ENCODE results near the gene TRPV3. TPM values are rescaled to one million over a fixed set of nuclear protein-coding genes. Genes with fewer than 3 reads are reported as not detected.

Gene TRPV3
- total and polyA plus RNA-seq, 2 donors (not counting 3 experiments of a cell fraction or from before 2014, with no cell fraction given): 0.01 TPM; not detected in 1

GRCh38 chr17:3559270-3559645 lies 1.6 kb upstream of the TRPV3 start:
- Histone ChIP-seq H3K36me3 (ENCODE audit: control insufficient read depth in 2 of 2, extremely low read depth in 1 of 2, insufficient read depth in 2 of 2, low read length in 2 of 2) (no peaks in the 10 kb centered on the region), H2AFZ (ENCODE audit: low read depth, low read length) (no peak overlapping the region), H3K27me3 (ENCODE audit: control insufficient read depth in 2 of 2, insufficient read depth in 2 of 2, low read length in 2 of 2) (no peaks in the 10 kb centered on the region), H3K79me2 (ENCODE audit: control insufficient read depth, insufficient read depth, low read length) (no peaks in the 10 kb centered on the region), H3K27ac (ENCODE audit: insufficient read depth, low read depth, low read length) (no peak overlapping the region), H3K4me3 (replicated peaks in 1 of 3; ENCODE audit: insufficient read depth in 1 of 3, low read depth in 1 of 3, low read length in 3 of 3) (no peak overlapping the region), H3K4me2 (ENCODE audit: insufficient read depth, low read length) (no peak overlapping the region), H4K20me1 (replicated peaks; ENCODE audit: control insufficient read depth, extremely low read depth, insufficient read depth, low read length) (no peaks in the 10 kb centered on the region), H3K9ac (replicated peaks; ENCODE audit: extremely low read depth, insufficient read depth, low read length) (no peak overlapping the region), H3K9me3 (replicated peaks; ENCODE audit: control insufficient read depth, insufficient read depth, low read length) (no peaks in the 10 kb centered on the region), H3K9me1 (replicated peaks; ENCODE audit: control insufficient read depth, extremely low read depth, insufficient read depth, low read length) (no peaks in the 10 kb centered on the region), H3K4me1 (ENCODE audit: control insufficient read depth, extremely low read depth, insufficient read depth, low read length) (no peaks in the 10 kb centered on the region)
- TF ChIP-seq MYC (IDR thresholded peaks at IDR 0.05; ENCODE audit: low read depth, low read length): no peak
- TF ChIP-seq POLR2A (IDR thresholded peaks at IDR 0.05; ENCODE audit: low read depth, low read length): no peak
- ChIA-PET CTCF (no interaction called here), POLR2A (no interaction called here)
- DNase-seq (ENCODE audit: low read depth, low spot score) (no peak), FAIRE-seq (no peak)
- dilution Hi-C loops (cut with MboI; ENCODE audit: extremely low pct_ligation_motif_present, low sequenced_read_pairs): no loop called here
- no TSS peak for BruUV-seq (replicated peaks)
- intact Hi-C loops (cut with micrococcal nuclease): no loop called here

GRCh38 chr17:3558603-3559269 lies 1.1 kb upstream of the TRPV3 start:
- ChIA-PET CTCF (no interaction called here), POLR2A (no interaction called here)
- intact Hi-C loops (cut with micrococcal nuclease): no loop called here
- Histone ChIP-seq H3K27me3 (ENCODE audit: control insufficient read depth in 2 of 2, insufficient read depth in 2 of 2, low read length in 2 of 2) (no peaks in the 10 kb centered on the region), H2AFZ (ENCODE audit: low read depth, low read length) (no peak overlapping the region), H3K4me2 (ENCODE audit: insufficient read depth, low read length) (no peak overlapping the region), H3K36me3 (ENCODE audit: control insufficient read depth in 2 of 2, extremely low read depth in 1 of 2, insufficient read depth in 2 of 2, low read length in 2 of 2) (no peaks in the 10 kb centered on the region), H3K9me1 (replicated peaks; ENCODE audit: control insufficient read depth, extremely low read depth, insufficient read depth, low read length) (no peaks in the 10 kb centered on the region), H3K79me2 (ENCODE audit: control insufficient read depth, insufficient read depth, low read length) (no peaks in the 10 kb centered on the region), H3K4me1 (ENCODE audit: control insufficient read depth, extremely low read depth, insufficient read depth, low read length) (no peaks in the 10 kb centered on the region), H3K27ac (ENCODE audit: insufficient read depth, low read depth, low read length) (no peak overlapping the region), H3K4me3 (replicated peaks in 1 of 3; ENCODE audit: insufficient read depth in 1 of 3, low read depth in 1 of 3, low read length in 3 of 3) (no peak overlapping the region), H3K9me3 (replicated peaks; ENCODE audit: control insufficient read depth, insufficient read depth, low read length) (no peaks in the 10 kb centered on the region), H4K20me1 (replicated peaks; ENCODE audit: control insufficient read depth, extremely low read depth, insufficient read depth, low read length) (no peaks in the 10 kb centered on the region), H3K9ac (replicated peaks; ENCODE audit: extremely low read depth, insufficient read depth, low read length) (no peak overlapping the region)
- TF ChIP-seq MAX (IDR thresholded peaks at IDR 0.05; ENCODE audit: insufficient read depth, insufficient read length) (no peak), GATA2 (IDR thresholded peaks at IDR 0.05; ENCODE audit: insufficient read depth, insufficient read length, low read depth, low read length) (no peak), POLR2A (IDR thresholded peaks at IDR 0.05; ENCODE audit: low read depth, low read length) (no peak), FOS (IDR thresholded peaks at IDR 0.05; ENCODE audit: borderline replicate concordance, insufficient read depth, low read length) (no peak), JUN (IDR thresholded peaks at IDR 0.05; ENCODE audit: borderline replicate concordance, insufficient read depth, insufficient read length, low read depth) (no peak), EZH2 (IDR thresholded peaks at IDR 0.05; ENCODE audit: borderline replicate concordance, low read depth, low read length, severe bottlenecking) (no peak), POLR2AphosphoS5 (IDR thresholded peaks at IDR 0.05; ENCODE audit: insufficient read depth, low read depth, low read length) (no peak), MYC (IDR thresholded peaks at IDR 0.05; ENCODE audit: low read depth, low read length) (no peak)
- TF ChIP-seq, protein P1, sequence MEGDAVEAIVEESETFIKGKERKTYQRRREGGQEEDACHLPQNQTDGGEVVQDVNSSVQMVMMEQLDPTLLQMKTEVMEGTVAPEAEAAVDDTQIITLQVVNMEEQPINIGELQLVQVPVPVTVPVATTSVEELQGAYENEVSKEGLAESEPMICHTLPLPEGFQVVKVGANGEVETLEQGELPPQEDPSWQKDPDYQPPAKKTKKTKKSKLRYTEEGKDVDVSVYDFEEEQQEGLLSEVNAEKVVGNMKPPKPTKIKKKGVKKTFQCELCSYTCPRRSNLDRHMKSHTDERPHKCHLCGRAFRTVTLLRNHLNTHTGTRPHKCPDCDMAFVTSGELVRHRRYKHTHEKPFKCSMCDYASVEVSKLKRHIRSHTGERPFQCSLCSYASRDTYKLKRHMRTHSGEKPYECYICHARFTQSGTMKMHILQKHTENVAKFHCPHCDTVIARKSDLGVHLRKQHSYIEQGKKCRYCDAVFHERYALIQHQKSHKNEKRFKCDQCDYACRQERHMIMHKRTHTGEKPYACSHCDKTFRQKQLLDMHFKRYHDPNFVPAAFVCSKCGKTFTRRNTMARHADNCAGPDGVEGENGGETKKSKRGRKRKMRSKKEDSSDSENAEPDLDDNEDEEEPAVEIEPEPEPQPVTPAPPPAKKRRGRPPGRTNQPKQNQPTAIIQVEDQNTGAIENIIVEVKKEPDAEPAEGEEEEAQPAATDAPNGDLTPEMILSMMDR (IDR thresholded peaks at IDR 0.05; ENCODE audit: extremely low read depth in 1 of 2, insufficient read depth in 1 of 2, low read depth in 1 of 2, low read length in 2 of 2): no peak
- no peak for DNase-seq (ENCODE audit: low read depth, low spot score)
- FAIRE-seq: no peak
- BruUV-seq (replicated peaks): no TSS peak
- dilution Hi-C loops (cut with MboI; ENCODE audit: extremely low pct_ligation_motif_present, low sequenced_read_pairs): no loop called here

Data from endothelial cell of umbilical vein (primary cell).